ENCODE results near the gene ACTR3C. TPM values are rescaled to one million over a fixed set of nuclear protein-coding genes. Genes with fewer than 3 reads are reported as not detected.
"Not testable (repeated sequence)": the region's sequence is repeated elsewhere in the genome, so short reads cannot be mapped to it uniquely, and the experiment has no call there.

The ACTR3C gene
- total RNA-seq, 2 donors from 2014 or later: 0.92 TPM; not detected in 1

DNA sequence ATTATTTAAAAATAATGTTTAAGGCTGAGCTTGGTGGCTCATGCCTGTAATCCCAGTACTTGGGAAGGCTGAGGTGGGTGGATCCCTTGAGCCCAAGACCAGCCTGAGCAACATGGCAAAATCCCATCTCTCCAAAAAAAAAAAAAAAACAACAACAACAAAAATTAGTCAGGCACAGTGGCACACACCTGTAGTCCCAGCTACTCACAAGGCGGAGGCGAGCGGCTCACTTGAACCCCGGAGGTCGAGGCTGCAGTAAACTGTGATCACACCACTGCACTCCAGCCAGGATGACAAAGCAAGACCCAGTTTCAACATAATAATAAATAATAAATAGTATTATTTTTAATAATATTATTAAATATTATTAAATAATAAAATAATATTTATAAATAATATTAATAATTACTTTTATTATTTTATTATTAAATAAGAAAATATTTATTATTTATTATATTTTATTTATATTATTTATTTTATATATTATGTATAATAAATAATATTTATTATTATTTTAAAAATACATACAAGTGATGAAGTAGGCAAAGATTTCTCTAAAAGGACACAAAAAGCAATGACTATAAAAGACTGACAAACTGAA is 8.6 kb downstream of the ACTR3C start:
- Histone ChIP-seq H3K4me3 (ENCODE audit: low read length) (no peak overlapping the region), H3K36me3 (ENCODE audit: control insufficient read depth, insufficient read depth, low read length) (no peaks in the 10 kb centered on the region), H3K27ac (ENCODE audit: low read depth, low read length) (no peak overlapping the region), H3K4me1 (ENCODE audit: control insufficient read depth, insufficient read depth, low read length) (no peaks in the 10 kb centered on the region), H3K9ac (ENCODE audit: extremely low read depth, low read length, poor library complexity, severe bottlenecking) (no peak overlapping the region), H3K27me3 (ENCODE audit: control insufficient read depth, insufficient read depth, low read length, poor library complexity, severe bottlenecking) (no peaks in the 10 kb centered on the region), H3K9me3 (ENCODE audit: control insufficient read depth, low read length) (no peaks in the 10 kb centered on the region)
- no peak overlapping the region for H3K4me3 Mint-ChIP-seq
- no peak overlapping the region for H3K27ac Mint-ChIP-seq
- H3K36me3 Mint-ChIP-seq (ENCODE audit: low read depth): no peaks in the 10 kb centered on the region
- no peak for DNase-seq
- no peak for TF ChIP-seq CTCF (conservative IDR thresholded peaks at IDR 0.05)
- no peaks in the 10 kb centered on the region for H3K27me3 Mint-ChIP-seq (ENCODE audit: insufficient read depth)
- no peaks in the 10 kb centered on the region for H3K9me3 Mint-ChIP-seq
- H3K4me1 Mint-ChIP-seq: peaks cover 17% of the 10 kb centered on the region
- WGBS, 2 experiments (ENCODE audit: insufficient coverage in 1 of 2, insufficient read length in 1 of 2): 96% methylated on average over 5 of the region's 5 CpGs; no CpG with 5 or more reads in 1 of the 2 experiments

DNA sequence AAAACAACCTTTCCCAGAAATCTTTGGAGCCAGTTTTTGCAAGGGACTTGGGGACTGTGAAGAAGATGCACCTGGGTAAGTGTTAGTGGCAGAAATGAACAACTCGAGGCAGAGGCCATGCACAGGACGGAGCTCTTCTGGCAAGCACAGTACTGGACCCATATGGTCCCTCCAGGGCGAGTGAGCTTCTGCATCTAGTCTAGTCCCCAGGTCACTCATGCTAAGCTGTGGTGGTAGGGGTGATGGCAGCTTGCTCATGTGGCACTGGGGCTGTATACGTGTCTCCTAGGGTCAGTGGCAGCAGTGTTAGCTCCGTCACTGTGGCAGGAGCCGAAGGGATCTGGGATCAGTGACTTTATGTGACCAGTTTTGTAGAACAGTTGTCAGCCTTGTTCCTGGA is 9.5 kb downstream of the ACTR3C start:
- Mint-ChIP-seq H3K36me3 (ENCODE audit: low read depth) (no peaks in the 10 kb centered on the region), H3K27me3 (ENCODE audit: insufficient read depth) (peaks cover 4% of the 10 kb centered on the region), H3K9me3 (peaks cover under 1% of the 10 kb centered on the region), H3K27ac (no peak overlapping the region), H3K4me3 (no peak overlapping the region), H3K4me1 (peaks cover 17% of the 10 kb centered on the region)
- no peak overlapping the region for H3K27ac ChIP-seq (ENCODE audit: low read depth, low read length)
- H3K27me3 ChIP-seq (ENCODE audit: control insufficient read depth, insufficient read depth, low read length, poor library complexity, severe bottlenecking): no peaks in the 10 kb centered on the region
- no peak overlapping the region for H3K4me3 ChIP-seq (ENCODE audit: low read length)
- H3K9me3 ChIP-seq (ENCODE audit: control insufficient read depth, low read length): no peaks in the 10 kb centered on the region
- no peaks in the 10 kb centered on the region for H3K4me1 ChIP-seq (ENCODE audit: control insufficient read depth, insufficient read depth, low read length)
- H3K36me3 ChIP-seq (ENCODE audit: control insufficient read depth, insufficient read depth, low read length): no peaks in the 10 kb centered on the region
- H3K9ac ChIP-seq (ENCODE audit: extremely low read depth, low read length, poor library complexity, severe bottlenecking): no peak overlapping the region
- no peak for DNase-seq
- WGBS, 2 experiments (ENCODE audit: insufficient coverage in 1 of 2, insufficient read length in 1 of 2): 93 to 95% methylated on average over 3 to 6 of the region's 6 CpGs
- TF ChIP-seq CTCF (conservative IDR thresholded peaks at IDR 0.05): no peak

GRCh38 chr7:150313367-150313809 is 10.0 kb downstream of the ACTR3C start:
- Mint-ChIP-seq H3K27ac (peak overlapping the region; percentile 23), H3K36me3 (ENCODE audit: low read depth) (no peaks in the 10 kb centered on the region), H3K27me3 (ENCODE audit: insufficient read depth) (peaks cover 9% of the 10 kb centered on the region), H3K4me1 (peaks cover 17% of the 10 kb centered on the region), H3K4me3 (no peak overlapping the region), H3K9me3 (peaks cover 5% of the 10 kb centered on the region)
- no peaks in the 10 kb centered on the region for H3K36me3 ChIP-seq (ENCODE audit: control insufficient read depth, insufficient read depth, low read length)
- no peak overlapping the region for H3K9ac ChIP-seq (ENCODE audit: extremely low read depth, low read length, poor library complexity, severe bottlenecking)
- no peak for TF ChIP-seq CTCF (conservative IDR thresholded peaks at IDR 0.05)
- no peak overlapping the region for H3K4me3 ChIP-seq (ENCODE audit: low read length)
- H3K4me1 ChIP-seq (ENCODE audit: control insufficient read depth, insufficient read depth, low read length): no peaks in the 10 kb centered on the region
- H3K27me3 ChIP-seq (ENCODE audit: control insufficient read depth, insufficient read depth, low read length, poor library complexity, severe bottlenecking): no peaks in the 10 kb centered on the region
- no peaks in the 10 kb centered on the region for H3K9me3 ChIP-seq (ENCODE audit: control insufficient read depth, low read length)
- no peak for DNase-seq
- H3K27ac ChIP-seq (ENCODE audit: low read depth, low read length): no peak overlapping the region
- 61 to 88% methylated on average over 2 to 3 of the region's 3 CpGs for WGBS, 2 experiments (ENCODE audit: insufficient coverage in 1 of 2, insufficient read length in 1 of 2)

GRCh38 chr7:150312649-150313366 is 10.5 kb downstream of the ACTR3C start:
- H3K27me3 ChIP-seq (ENCODE audit: control insufficient read depth, insufficient read depth, low read length, poor library complexity, severe bottlenecking); H3K4me1 ChIP-seq (ENCODE audit: control insufficient read depth, insufficient read depth, low read length); H3K9me3 ChIP-seq (ENCODE audit: control insufficient read depth, low read length); DNase-seq; H3K4me3 ChIP-seq (ENCODE audit: low read length); H3K4me3 Mint-ChIP-seq; H3K36me3 ChIP-seq (ENCODE audit: control insufficient read depth, insufficient read depth, low read length); H3K9ac ChIP-seq (ENCODE audit: extremely low read depth, low read length, poor library complexity, severe bottlenecking); H3K27ac ChIP-seq (ENCODE audit: low read depth, low read length); H3K36me3 Mint-ChIP-seq (ENCODE audit: low read depth): not testable (repeated sequence)
- peaks cover 10% of the 10 kb centered on the region for H3K9me3 Mint-ChIP-seq
- peak overlapping the region; percentile 23 for H3K27ac Mint-ChIP-seq
- peaks cover 16% of the 10 kb centered on the region for H3K4me1 Mint-ChIP-seq
- 76 to 100% methylated on average over 1 to 6 of the region's 7 CpGs for WGBS, 2 experiments (ENCODE audit: insufficient coverage in 1 of 2, insufficient read length in 1 of 2)
- peaks cover 10% of the 10 kb centered on the region for H3K27me3 Mint-ChIP-seq (ENCODE audit: insufficient read depth)

All from endodermal cell (in vitro differentiated cells).